Measurements from ENCODE around the gene SLC22A1.

Gene SLC22A1

GRCh38 chr6:160180706-160181105 lies 59.1 kb downstream of the SLC22A1 start:
- DNase-seq, result no peak

- no peak for DNase-seq
These were observed 67.2 kb downstream of the SLC22A1 start for GRCh38 chr6:160188773-160189172.

GRCh38 chr6:160190081-160190480 lies 68.5 kb downstream of the SLC22A1 start:
- no peak for DNase-seq

GRCh38 chr6:160190973-160191372 lies 69.4 kb downstream of the SLC22A1 start:
- no peak for DNase-seq

GRCh38 chr6:160192840-160193239 lies 71.2 kb downstream of the SLC22A1 start:
- DNase-seq, result no peak

- no peak for DNase-seq
These were observed 73.2 kb downstream of the SLC22A1 start for GRCh38 chr6:160194808-160195207.

GRCh38 chr6:160197662-160198061 lies 76.0 kb downstream of the SLC22A1 start:
- DNase-seq, result no peak

GRCh38 chr6:160198606-160199211 lies 77.1 kb downstream of the SLC22A1 start:
- DNase-seq, result no peak

- DNase-seq, result no peak
These were observed 79.4 kb downstream of the SLC22A1 start for GRCh38 chr6:160201061-160201460.

GRCh38 chr6:160202411-160202810 lies 80.8 kb downstream of the SLC22A1 start:
- no peak for DNase-seq

- no peak for DNase-seq
These were observed 81.5 kb downstream of the SLC22A1 start for GRCh38 chr6:160203076-160203475.

- DNase-seq, result no peak
These were observed 81.9 kb downstream of the SLC22A1 start for GRCh38 chr6:160203522-160203921.

- no peak for DNase-seq
These were observed 82.3 kb downstream of the SLC22A1 start for GRCh38 chr6:160203953-160204352.

- DNase-seq, result no peak
These were observed 83.1 kb downstream of the SLC22A1 start for GRCh38 chr6:160204710-160205109.

- no peak for DNase-seq
These were observed 86.0 kb downstream of the SLC22A1 start for GRCh38 chr6:160207618-160208017.
